ENCODE measurements around the gene RCAN2.

DNA sequence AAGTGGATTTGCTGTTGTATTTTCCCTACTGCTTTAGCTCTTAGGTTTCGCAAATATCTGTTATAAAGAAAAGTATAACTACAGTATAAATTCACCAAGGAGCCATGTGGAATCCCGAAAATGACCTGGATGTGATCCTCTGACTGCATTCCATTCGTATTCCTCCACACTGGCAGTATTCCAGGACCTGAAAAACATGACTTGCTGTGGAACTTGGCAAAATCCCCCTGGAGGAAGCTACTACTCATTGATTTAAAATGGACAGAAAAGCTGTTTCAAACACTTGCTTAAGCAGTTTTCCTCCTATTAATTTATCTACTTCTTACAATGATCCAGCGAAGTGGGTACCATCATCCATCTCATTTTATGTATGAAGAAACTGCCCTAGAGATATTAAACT is 307.1 kb downstream of the RCAN2 start:
- no peak for TF ChIP-seq EZH2 (IDR thresholded peaks at IDR 0.05; ENCODE audit: borderline replicate concordance, low read length)
- TF ChIP-seq, protein P1, sequence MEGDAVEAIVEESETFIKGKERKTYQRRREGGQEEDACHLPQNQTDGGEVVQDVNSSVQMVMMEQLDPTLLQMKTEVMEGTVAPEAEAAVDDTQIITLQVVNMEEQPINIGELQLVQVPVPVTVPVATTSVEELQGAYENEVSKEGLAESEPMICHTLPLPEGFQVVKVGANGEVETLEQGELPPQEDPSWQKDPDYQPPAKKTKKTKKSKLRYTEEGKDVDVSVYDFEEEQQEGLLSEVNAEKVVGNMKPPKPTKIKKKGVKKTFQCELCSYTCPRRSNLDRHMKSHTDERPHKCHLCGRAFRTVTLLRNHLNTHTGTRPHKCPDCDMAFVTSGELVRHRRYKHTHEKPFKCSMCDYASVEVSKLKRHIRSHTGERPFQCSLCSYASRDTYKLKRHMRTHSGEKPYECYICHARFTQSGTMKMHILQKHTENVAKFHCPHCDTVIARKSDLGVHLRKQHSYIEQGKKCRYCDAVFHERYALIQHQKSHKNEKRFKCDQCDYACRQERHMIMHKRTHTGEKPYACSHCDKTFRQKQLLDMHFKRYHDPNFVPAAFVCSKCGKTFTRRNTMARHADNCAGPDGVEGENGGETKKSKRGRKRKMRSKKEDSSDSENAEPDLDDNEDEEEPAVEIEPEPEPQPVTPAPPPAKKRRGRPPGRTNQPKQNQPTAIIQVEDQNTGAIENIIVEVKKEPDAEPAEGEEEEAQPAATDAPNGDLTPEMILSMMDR (conservative IDR thresholded peaks at IDR 0.05 in 1 of 2, IDR thresholded peaks at IDR 0.05 in 1 of 2; ENCODE audit: extremely low read depth in 1 of 2, insufficient read depth in 1 of 2, low read depth in 1 of 2, low read length in 2 of 2): no peak

Data from mammary epithelial cell (primary cell).